ENCODE measurements around the gene SKIDA1. TPM values are rescaled to one million over a fixed set of nuclear protein-coding genes. Genes with fewer than 3 reads are reported as not detected.

SKIDA1 gene
- total RNA-seq, 1 experiment from 2014 or later, result 0.34 TPM

DNA sequence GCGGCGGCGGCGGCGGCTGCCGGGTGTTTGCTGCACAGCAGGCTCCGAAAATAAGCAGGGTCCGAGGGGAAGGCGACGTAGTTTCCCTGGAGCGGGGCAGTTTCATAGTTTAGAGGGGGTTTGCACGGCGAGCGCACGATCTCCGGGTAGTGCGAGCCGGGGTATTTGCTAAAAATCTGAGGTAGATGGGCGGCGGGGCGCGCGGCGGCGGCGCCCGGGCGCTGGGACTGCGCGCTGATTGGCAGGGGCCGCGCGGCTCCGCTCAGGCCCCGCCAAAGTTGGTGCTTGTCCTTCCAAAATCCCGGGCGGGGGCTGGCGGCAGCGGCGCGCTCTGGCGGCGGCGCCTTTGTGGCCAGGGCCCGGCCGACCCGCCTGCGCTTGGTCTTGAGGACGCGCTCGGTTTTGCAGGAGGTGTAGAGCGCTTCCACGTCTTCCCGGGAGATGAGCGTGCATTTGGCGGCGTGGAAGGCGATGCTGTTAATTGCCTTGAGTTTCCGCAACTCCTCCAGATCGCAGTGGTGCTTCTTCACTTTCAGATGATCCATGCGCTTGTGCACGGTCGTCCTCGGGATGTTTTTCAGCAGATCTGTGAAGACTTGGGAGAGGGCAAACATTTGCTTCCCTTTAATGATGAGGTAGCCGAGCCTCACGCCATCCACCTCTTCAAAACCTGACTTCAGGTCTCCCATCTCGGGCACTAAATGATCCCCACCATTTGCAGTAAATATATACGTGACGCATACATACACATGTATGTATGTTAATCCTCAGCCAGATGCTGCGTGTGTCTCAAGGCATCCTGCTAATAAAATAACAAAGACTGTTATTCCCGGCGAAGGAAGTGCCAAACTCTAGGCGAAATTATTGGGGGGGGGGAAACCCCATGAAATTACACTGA lies 8.1 kb downstream of the SKIDA1 start:
- no TSS peak for BruUV-seq (replicated peaks)
- POLR2A ChIA-PET, result interaction anchor here (0.7 to 1.4 kb wide), 3 partner anchors 10 to 20 kb away, joined by 3 to 10 read pairs (median 9); no protein-coding TSS in a partner anchor
- intact Hi-C loops (cut with micrococcal nuclease), result loop anchor here (5.0 kb wide), 1 partner anchor 240 kb away; no protein-coding TSS in a partner anchor

More for the DNA sequence above, 8.1 kb downstream of the SKIDA1 start:
- peaks cover 13 to 30% of the 10 kb centered on the region in 2 experiments; a peak in 3 of 4 replicates for H3K4me1 ChIP-seq (ENCODE audit: control insufficient read depth in 1 of 2, insufficient read depth in 2 of 2, low read length in 2 of 2)
- H3K27me3 ChIP-seq (ENCODE audit: insufficient read depth, low read length), result no peaks in the 10 kb centered on the region
- H3K4me2 ChIP-seq (ENCODE audit: low read length), result peak overlapping the region; percentile 92
- no peaks in the 10 kb centered on the region for H3K79me2 ChIP-seq (ENCODE audit: insufficient read depth, low read length)
- H2AFZ ChIP-seq (ENCODE audit: low read depth, low read length, poor library complexity, severe bottlenecking), result peak overlapping the region; percentile 82
- H3K4me3 ChIP-seq (replicated peaks in 1 of 2; ENCODE audit: low read depth in 1 of 2, low read length in 2 of 2), result peak overlapping the region; percentile 42 to 63
- ChIA-PET CTCF (interaction anchor here (1.1 to 1.2 kb wide), 2 partner anchors 21 to 276 kb away, joined by 3 to 6 read pairs; no protein-coding TSS in a partner anchor), RAD21 (ENCODE audit: low non-redundant PET in 1 of 2, low total read pairs in 2 of 2, uncharacterized antibody in 2 of 2, unreplicated experiment in 2 of 2) (interaction anchor here in 1 of 2 experiments (0.7 kb wide), 1 partner anchor 493 kb away, joined by 3 read pairs; no protein-coding TSS in a partner anchor)
- H3K36me3 ChIP-seq (ENCODE audit: control insufficient read depth in 1 of 2, insufficient read depth in 2 of 2, low read length in 2 of 2), result no peaks in the 10 kb centered on the region
- DNase-seq (ENCODE audit: low read depth, low spot score) (no peak), ATAC-seq (peak; percentile 81)
- peak overlapping the region; percentile 47 for H3K27ac ChIP-seq (ENCODE audit: low read depth, low read length)
- H3K9me3 ChIP-seq (ENCODE audit: control insufficient read depth in 1 of 2, insufficient read depth in 1 of 2, low read depth in 1 of 2, low read length in 2 of 2), result no peaks in the 10 kb centered on the region
- H4K20me1 ChIP-seq (ENCODE audit: insufficient read depth), result no peaks in the 10 kb centered on the region
- TF ChIP-seq EZH2phosphoT487 (IDR thresholded peaks at IDR 0.05; ENCODE audit: borderline replicate concordance), result no peak
- 0 out of 2 replicates have a peak, but pooled peaks have one; percentile 31 for TF ChIP-seq SIN3A (IDR thresholded peaks at IDR 0.05; ENCODE audit: low read depth)
- TF ChIP-seq, protein P1, sequence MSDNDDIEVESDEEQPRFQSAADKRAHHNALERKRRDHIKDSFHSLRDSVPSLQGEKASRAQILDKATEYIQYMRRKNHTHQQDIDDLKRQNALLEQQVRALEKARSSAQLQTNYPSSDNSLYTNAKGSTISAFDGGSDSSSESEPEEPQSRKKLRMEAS (IDR thresholded peaks at IDR 0.05), result peak; percentile 51
- peak; percentile 43; the same call in 1 of the 2 replicates for TF ChIP-seq ZFX (IDR thresholded peaks at IDR 0.05)
- peak; percentile 86 for TF ChIP-seq TCF7L2 (IDR thresholded peaks at IDR 0.05; ENCODE audit: borderline replicate concordance, extremely low read depth, insufficient read depth, insufficient read length)
- H3K9ac ChIP-seq (ENCODE audit: low read length), result peak overlapping the region; percentile 29
- no peaks in the 10 kb centered on the region for H3K9me2 ChIP-seq (ENCODE audit: insufficient read depth)
